Chondrocyte (in vitro differentiated cells): ENCODE data around the gene TMEM37. TPM values are rescaled to one million over a fixed set of nuclear protein-coding genes. Genes with fewer than 3 reads are reported as not detected.

Source experiments
- DNase-seq: peaks from one replicate; pipeline ENCODE4 v3.0.0; 2021; ENCODE audit warnings: mixed read lengths, low spot score
- H3K27ac Mint-ChIP-seq: one replicate; pipeline ENCODE4 v1.8.0; 2021; ENCODE audit warnings: mild to moderate bottlenecking, moderate library complexity, mixed read lengths; ENCODE audit not compliant: unreplicated experiment
- H3K27me3 Mint-ChIP-seq: 2 replicates; pipeline ENCODE4 v1.8.0; 2021; ENCODE audit warnings: low read depth, mixed read lengths
- H3K36me3 Mint-ChIP-seq: 2 replicates; pipeline ENCODE4 v1.8.0; 2021; ENCODE audit warnings: low read depth, mixed read lengths
- H3K4me1 Mint-ChIP-seq: 2 replicates; pipeline ENCODE4 v1.8.0; 2021; ENCODE audit warnings: low read depth, mild to moderate bottlenecking, mixed read lengths
- H3K4me3 Mint-ChIP-seq: one replicate; pipeline ENCODE4 v1.8.0; 2021; ENCODE audit warnings: mild to moderate bottlenecking, moderate library complexity, mixed read lengths; ENCODE audit not compliant: unreplicated experiment
- H3K9me3 Mint-ChIP-seq: 2 replicates; pipeline ENCODE4 v1.8.0; 2021; ENCODE audit warnings: low read depth, mixed read lengths
- total RNA-seq: library from RNA; stranded (reverse); gene quantifications from 3 replicates; pipeline ENCODE4 v1.2.1, GENCODE V29; 2021
- TF ChIP-seq, protein P1 (sequence below): fragments of 200-600 bp; sonication (generic); IDR thresholded peaks from 2 replicates; pipeline ENCODE4 v1.5.0; 2021; ENCODE audit warnings: antibody characterized with exemption, mild to moderate bottlenecking, moderate library complexity

TMEM37 gene
- total RNA-seq, 1 donor from 2014 or later: 0.77 TPM

DNA sequence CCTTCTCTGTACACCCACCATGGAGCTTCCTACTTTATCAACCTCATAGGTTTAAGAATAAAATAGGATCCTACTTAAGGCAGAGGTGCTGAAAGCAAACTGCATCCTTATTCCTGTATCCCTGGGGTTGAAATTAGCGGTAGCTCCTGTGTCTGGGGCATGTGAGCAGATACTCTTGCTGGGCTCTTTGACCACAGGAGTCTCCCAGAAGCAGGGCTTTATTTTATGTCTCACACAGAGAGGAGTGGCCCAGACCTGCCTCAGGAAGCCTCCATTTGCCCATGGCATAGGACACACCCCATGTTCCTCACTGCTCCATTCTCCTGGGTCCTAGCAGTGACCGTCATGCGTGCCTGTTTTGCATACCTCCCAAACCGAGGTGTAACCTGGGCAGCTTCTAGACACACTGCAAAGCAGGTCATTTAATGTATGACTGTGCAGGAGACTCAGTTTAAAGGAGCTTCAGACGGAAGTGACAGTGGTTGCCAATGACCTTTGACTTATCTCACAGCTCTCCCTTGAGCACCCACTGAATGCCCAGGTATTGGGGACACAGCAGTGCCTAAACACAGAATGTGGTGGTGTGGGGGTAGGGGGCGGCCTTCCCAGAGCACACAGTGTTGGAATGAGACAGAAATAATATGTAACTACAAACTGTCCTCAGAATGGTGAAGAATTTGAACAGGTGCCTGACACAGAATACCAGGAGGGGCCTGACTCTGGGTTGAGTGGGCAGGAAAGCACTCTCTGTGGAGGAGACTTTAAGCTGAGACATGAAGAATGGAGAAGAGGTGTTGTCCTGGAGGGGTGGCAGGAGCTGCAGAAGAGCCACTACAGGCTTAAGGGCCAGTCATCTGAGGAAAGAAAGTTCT is 3.7 kb downstream of the TMEM37 start:
- Mint-ChIP-seq H3K36me3 (no peaks in the 10 kb centered on the region), H3K4me3 (no peak overlapping the region), H3K27ac (no peak overlapping the region), H3K27me3 (peaks cover 41% of the 10 kb centered on the region), H3K4me1 (peaks cover 11% of the 10 kb centered on the region), H3K9me3 (no peaks in the 10 kb centered on the region)
- TF ChIP-seq, protein P1, sequence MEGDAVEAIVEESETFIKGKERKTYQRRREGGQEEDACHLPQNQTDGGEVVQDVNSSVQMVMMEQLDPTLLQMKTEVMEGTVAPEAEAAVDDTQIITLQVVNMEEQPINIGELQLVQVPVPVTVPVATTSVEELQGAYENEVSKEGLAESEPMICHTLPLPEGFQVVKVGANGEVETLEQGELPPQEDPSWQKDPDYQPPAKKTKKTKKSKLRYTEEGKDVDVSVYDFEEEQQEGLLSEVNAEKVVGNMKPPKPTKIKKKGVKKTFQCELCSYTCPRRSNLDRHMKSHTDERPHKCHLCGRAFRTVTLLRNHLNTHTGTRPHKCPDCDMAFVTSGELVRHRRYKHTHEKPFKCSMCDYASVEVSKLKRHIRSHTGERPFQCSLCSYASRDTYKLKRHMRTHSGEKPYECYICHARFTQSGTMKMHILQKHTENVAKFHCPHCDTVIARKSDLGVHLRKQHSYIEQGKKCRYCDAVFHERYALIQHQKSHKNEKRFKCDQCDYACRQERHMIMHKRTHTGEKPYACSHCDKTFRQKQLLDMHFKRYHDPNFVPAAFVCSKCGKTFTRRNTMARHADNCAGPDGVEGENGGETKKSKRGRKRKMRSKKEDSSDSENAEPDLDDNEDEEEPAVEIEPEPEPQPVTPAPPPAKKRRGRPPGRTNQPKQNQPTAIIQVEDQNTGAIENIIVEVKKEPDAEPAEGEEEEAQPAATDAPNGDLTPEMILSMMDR: no peak
- no peak for DNase-seq

DNA sequence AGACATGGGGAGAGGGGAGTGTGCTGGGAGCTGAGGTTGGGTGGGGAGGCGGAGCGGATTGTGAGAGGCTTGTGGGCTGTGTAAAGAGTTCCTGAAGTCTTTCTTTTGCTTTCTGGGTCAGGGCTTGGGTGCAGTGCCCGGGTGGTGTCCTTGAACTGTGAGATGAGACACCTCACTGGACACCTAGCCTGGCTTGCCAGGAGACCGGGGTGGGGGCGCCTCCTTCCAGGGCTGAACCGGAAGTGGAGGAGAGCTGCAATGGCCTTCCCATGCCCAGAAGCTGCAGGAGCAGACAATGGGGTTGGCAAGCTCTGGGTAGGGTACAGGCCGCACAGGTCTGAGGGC is 4.3 kb downstream of the TMEM37 start:
- H3K36me3 Mint-ChIP-seq: no peaks in the 10 kb centered on the region
- H3K27me3 Mint-ChIP-seq: peaks cover 44% of the 10 kb centered on the region
- no peak overlapping the region for H3K27ac Mint-ChIP-seq
- H3K4me1 Mint-ChIP-seq: peaks cover 11% of the 10 kb centered on the region
- DNase-seq: no peak
- TF ChIP-seq, protein P1: no peak
- H3K4me3 Mint-ChIP-seq: no peak overlapping the region
- no peaks in the 10 kb centered on the region for H3K9me3 Mint-ChIP-seq

DNA sequence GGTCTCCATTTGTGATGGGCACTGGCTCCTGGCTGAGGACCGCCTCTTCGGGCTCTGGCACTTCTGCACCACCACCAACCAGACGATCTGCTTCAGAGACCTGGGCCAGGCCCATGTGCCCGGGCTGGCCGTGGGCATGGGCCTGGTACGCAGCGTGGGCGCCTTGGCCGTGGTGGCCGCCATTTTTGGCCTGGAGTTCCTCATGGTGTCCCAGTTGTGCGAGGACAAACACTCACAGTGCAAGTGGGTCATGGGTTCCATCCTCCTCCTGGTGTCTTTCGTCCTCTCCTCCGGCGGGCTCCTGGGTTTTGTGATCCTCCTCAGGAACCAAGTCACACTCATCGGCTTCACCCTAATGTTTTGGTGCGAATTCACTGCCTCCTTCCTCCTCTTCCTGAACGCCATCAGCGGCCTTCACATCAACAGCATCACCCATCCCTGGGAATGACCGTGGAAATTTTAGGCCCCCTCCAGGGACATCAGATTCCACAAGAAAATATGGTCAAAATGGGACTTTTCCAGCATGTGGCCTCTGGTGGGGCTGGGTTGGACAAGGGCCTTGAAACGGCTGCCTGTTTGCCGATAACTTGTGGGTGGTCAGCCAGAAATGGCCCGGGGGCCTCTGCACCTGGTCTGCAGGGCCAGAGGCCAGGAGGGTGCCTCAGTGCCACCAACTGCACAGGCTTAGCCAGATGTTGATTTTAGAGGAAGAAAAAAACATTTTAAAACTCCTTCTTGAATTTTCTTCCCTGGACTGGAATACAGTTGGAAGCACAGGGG is 5.5 kb downstream of the TMEM37 start:
- Mint-ChIP-seq H3K27me3 (peaks cover 47% of the 10 kb centered on the region), H3K27ac (no peak overlapping the region), H3K36me3 (no peaks in the 10 kb centered on the region), H3K4me3 (no peak overlapping the region), H3K9me3 (no peaks in the 10 kb centered on the region), H3K4me1 (peaks cover 6% of the 10 kb centered on the region)
- TF ChIP-seq, protein P1: no peak
- DNase-seq: no peak

DNA sequence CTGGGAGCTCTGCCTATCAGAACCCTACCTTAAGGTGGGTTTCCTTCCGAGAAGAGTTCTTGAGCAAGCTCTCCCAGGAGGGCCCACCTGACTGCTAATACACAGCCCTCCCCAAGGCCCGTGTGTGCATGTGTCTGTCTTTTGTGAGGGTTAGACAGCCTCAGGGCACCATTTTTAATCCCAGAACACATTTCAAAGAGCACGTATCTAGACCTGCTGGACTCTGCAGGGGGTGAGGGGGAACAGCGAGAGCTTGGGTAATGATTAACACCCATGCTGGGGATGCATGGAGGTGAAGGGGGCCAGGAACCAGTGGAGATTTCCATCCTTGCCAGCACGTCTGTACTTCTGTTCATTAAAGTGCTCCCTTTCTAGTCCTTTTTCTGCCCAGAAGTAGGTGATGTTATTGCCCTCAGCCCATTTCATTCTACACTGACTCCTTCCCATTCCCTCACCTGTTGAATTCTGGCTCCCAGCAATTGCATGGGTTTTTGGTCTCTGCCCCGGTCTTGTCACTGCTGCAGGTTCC is 6.5 kb downstream of the TMEM37 start:
- Mint-ChIP-seq H3K27me3 (peaks cover 47% of the 10 kb centered on the region), H3K9me3 (no peaks in the 10 kb centered on the region), H3K36me3 (no peaks in the 10 kb centered on the region), H3K4me1 (no peaks in the 10 kb centered on the region), H3K27ac (no peak overlapping the region), H3K4me3 (no peak overlapping the region)
- DNase-seq: no peak
- TF ChIP-seq, protein P1: no peak

DNA sequence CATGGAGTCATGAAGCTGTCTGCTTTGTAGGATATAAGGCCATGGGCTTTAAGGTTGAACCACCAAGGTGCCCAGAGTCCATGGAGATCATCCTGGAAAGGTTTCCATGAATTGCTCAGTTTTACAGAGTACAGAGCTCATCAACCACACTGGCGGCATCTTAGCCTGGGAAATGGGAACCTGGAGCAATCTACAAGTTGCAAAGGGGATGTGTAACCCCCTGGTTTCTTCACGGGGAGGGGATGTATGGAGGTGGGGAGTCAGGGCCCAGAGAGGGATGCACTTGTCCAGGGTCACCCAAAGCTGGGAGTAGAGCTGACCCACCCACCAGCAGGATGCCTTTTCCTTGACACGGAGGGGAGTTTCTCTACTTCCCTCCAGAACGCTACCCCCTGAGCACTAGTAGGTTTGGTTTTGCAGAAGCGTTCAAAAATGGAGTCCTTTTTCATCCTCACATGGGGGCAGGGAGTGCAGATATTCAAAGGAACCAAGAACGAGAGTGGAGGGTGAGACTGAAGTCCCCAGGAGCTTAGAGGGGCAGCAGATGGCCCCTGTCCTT is 7.2 kb downstream of the TMEM37 start:
- no peaks in the 10 kb centered on the region for H3K36me3 Mint-ChIP-seq
- DNase-seq: no peak
- no peaks in the 10 kb centered on the region for H3K9me3 Mint-ChIP-seq
- no peak overlapping the region for H3K4me3 Mint-ChIP-seq
- H3K27ac Mint-ChIP-seq: no peak overlapping the region
- peaks cover 45% of the 10 kb centered on the region for H3K27me3 Mint-ChIP-seq
- TF ChIP-seq, protein P1: no peak
- H3K4me1 Mint-ChIP-seq: no peaks in the 10 kb centered on the region
